Panc1 (cell line): ENCODE data around the gene TCN1. TPM values are rescaled to one million over a fixed set of nuclear protein-coding genes. Genes with fewer than 3 reads are reported as not detected.
A peak's percentile ranks its signal among the peaks of the same experiment; 100 is the strongest.
"Not testable (repeated sequence)": the region's sequence is repeated elsewhere in the genome, so short reads cannot be mapped to it uniquely, and the experiment has no call there.

Source experiments
- ATAC-seq: fragments of 200-7000 bp; cut with Tn5 transposase; 2 replicates; pipeline ENCODE4 v1.9.1; 2020; ENCODE audit warnings: mild to moderate bottlenecking, moderate library complexity
- BruUV-seq: library from RNA; stranded (reverse); fragments of 400-500 nt; replicated peaks from 2 replicates; lab custom pipeline; 2021; lab: Mats Ljungman, UMichigan
- CTCF ChIA-PET: fragments of 300-600 bp; sonication (Branson Sonifier 250); formaldehyde crosslinking; loops from one replicate; lab custom pipeline; 2022; ENCODE audit warnings: antibody characterized with exemption; lab: Charles Lee
- POLR2A ChIA-PET: fragments of 300-600 bp; sonication (Branson Sonifier 250); formaldehyde crosslinking; loops from one replicate; lab custom pipeline; 2022; ENCODE audit warnings: antibody characterized with exemption; lab: Charles Lee
- DNase-seq: peaks from one replicate; pipeline ENCODE4 v3.0.0-alpha.2; 2010; ENCODE audit warnings: low read depth, low spot score
- H3K27ac ChIP-seq: 2 replicates; pipeline ENCODE4 v1.5.1; 2011; ENCODE audit warnings: mild to moderate bottlenecking, low read length, inconsistent platforms
- H3K27me3 ChIP-seq: fragments of 200-500 bp; sonication (Bioruptor generic); 2 replicates; pipeline ENCODE4 v1.6.0; 2014; ENCODE audit warnings: low read length, inconsistent platforms; ENCODE audit not compliant: control insufficient read depth, insufficient read depth
- H3K36me3 ChIP-seq: fragments of 200-500 bp; sonication (Bioruptor generic); 2 replicates; pipeline ENCODE4 v1.5.1; 2014; ENCODE audit warnings: inconsistent platforms, mild to moderate bottlenecking, low read length, moderate library complexity; ENCODE audit not compliant: control insufficient read depth, insufficient read depth
- H3K4me1 ChIP-seq: 2 replicates; pipeline ENCODE4 v1.5.1; 2011; ENCODE audit warnings: inconsistent platforms, mild to moderate bottlenecking, low read length, moderate library complexity; ENCODE audit not compliant: control insufficient read depth, insufficient read depth
- H3K4me3 ChIP-seq, 2 experiments: 2 replicates each; pipeline ENCODE4 v1.5.1; 2011 to 2012; ENCODE audit warnings: low read depth in 2 of 2, low read length in 2 of 2, mild to moderate bottlenecking in 2 of 2, inconsistent platforms in 1 of 2, moderate library complexity in 1 of 2
- H3K9me3 ChIP-seq: fragments of 200-500 bp; sonication (Bioruptor generic); 2 replicates; pipeline ENCODE4 v1.5.1; 2014; ENCODE audit warnings: low read depth, mild to moderate bottlenecking, inconsistent platforms, low read length, moderate library complexity; ENCODE audit not compliant: control insufficient read depth, insufficient read depth
- POLR2AphosphoS5 ChIP-seq: IDR thresholded peaks from 2 replicates; pipeline ENCODE4 v1.6.1; 2012; ENCODE audit warnings: mild to moderate bottlenecking, low read depth, low read length, moderate library complexity
- SIN3A ChIP-seq: IDR thresholded peaks from 2 replicates; pipeline ENCODE4 v1.6.1; 2012; ENCODE audit warnings: low read depth, mild to moderate bottlenecking, low read length, moderate library complexity, borderline replicate concordance; ENCODE audit not compliant: insufficient read depth
- TCF7L2 ChIP-seq: IDR thresholded peaks from 2 replicates; pipeline ENCODE4 v1.6.1; 2011; ENCODE audit warnings: mild to moderate bottlenecking, low read depth, low read length, inconsistent platforms
- in situ Hi-C: cut with HindIII; loops from 2 replicates; pipeline ENCODE4 v1.10.0; 2016; ENCODE audit warnings: low sequenced_read_pairs, low pct_unique_long_range_greater_than_20kb
- intact Hi-C: fragments of 100-400 bp; cut with micrococcal nuclease; formaldehyde crosslinking; loops from one replicate; pipeline ENCODE4 v1.10.0; 2022; ENCODE audit not compliant: unreplicated experiment
- total RNA-seq: library from RNA; stranded (reverse); gene quantifications from one replicate; pipeline ENCODE4 v1.2.1, GENCODE V29; 2021; ENCODE audit not compliant: unreplicated experiment
- TF ChIP-seq, protein P1 (sequence below), 2 experiments: IDR thresholded peaks; 2 replicates each; pipeline ENCODE4 v1.6.1; 2011 to 2012; ENCODE audit warnings: low read depth in 2 of 2, control low read depth in 1 of 2, low read length in 1 of 2, mild to moderate bottlenecking in 1 of 2, moderate library complexity in 1 of 2; ENCODE audit not compliant: insufficient read depth in 1 of 2
- TF ChIP-seq, protein P2 (sequence below): fragments of 450-650 bp; IDR thresholded peaks from 2 replicates; pipeline ENCODE4 v1.5.1; 2017; ENCODE audit warnings: mild to moderate bottlenecking

TCN1 gene
- total RNA-seq, 1 experiment from 2014 or later, result not detected

- no TSS peak for BruUV-seq
- intact Hi-C loops, result no loop called here
- Histone ChIP-seq H3K27me3 (no peaks in the 10 kb centered on the region), H3K9me3 (no peaks in the 10 kb centered on the region), H3K36me3 (no peaks in the 10 kb centered on the region), H3K4me1 (peaks cover 6% of the 10 kb centered on the region; the same call in 1 of the 2 replicates), H3K27ac (no peak overlapping the region), H3K4me3 (no peak overlapping the region)
- in situ Hi-C loops, result no loop called here
- ChIA-PET POLR2A (no interaction called here), CTCF (no interaction called here)
- DNase-seq (no peak), ATAC-seq (peak; percentile 78; the same call in 1 of the 2 replicates)
- TF ChIP-seq, protein P1, sequence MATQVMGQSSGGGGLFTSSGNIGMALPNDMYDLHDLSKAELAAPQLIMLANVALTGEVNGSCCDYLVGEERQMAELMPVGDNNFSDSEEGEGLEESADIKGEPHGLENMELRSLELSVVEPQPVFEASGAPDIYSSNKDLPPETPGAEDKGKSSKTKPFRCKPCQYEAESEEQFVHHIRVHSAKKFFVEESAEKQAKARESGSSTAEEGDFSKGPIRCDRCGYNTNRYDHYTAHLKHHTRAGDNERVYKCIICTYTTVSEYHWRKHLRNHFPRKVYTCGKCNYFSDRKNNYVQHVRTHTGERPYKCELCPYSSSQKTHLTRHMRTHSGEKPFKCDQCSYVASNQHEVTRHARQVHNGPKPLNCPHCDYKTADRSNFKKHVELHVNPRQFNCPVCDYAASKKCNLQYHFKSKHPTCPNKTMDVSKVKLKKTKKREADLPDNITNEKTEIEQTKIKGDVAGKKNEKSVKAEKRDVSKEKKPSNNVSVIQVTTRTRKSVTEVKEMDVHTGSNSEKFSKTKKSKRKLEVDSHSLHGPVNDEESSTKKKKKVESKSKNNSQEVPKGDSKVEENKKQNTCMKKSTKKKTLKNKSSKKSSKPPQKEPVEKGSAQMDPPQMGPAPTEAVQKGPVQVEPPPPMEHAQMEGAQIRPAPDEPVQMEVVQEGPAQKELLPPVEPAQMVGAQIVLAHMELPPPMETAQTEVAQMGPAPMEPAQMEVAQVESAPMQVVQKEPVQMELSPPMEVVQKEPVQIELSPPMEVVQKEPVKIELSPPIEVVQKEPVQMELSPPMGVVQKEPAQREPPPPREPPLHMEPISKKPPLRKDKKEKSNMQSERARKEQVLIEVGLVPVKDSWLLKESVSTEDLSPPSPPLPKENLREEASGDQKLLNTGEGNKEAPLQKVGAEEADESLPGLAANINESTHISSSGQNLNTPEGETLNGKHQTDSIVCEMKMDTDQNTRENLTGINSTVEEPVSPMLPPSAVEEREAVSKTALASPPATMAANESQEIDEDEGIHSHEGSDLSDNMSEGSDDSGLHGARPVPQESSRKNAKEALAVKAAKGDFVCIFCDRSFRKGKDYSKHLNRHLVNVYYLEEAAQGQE (IDR thresholded peaks at IDR 0.05; ENCODE audit: insufficient read depth in 1 of 2, low read depth in 2 of 2, low read length in 1 of 2), result no peak
- TF ChIP-seq SIN3A, result no peak
- TF ChIP-seq TCF7L2, result no peak
- TF ChIP-seq, protein P2, sequence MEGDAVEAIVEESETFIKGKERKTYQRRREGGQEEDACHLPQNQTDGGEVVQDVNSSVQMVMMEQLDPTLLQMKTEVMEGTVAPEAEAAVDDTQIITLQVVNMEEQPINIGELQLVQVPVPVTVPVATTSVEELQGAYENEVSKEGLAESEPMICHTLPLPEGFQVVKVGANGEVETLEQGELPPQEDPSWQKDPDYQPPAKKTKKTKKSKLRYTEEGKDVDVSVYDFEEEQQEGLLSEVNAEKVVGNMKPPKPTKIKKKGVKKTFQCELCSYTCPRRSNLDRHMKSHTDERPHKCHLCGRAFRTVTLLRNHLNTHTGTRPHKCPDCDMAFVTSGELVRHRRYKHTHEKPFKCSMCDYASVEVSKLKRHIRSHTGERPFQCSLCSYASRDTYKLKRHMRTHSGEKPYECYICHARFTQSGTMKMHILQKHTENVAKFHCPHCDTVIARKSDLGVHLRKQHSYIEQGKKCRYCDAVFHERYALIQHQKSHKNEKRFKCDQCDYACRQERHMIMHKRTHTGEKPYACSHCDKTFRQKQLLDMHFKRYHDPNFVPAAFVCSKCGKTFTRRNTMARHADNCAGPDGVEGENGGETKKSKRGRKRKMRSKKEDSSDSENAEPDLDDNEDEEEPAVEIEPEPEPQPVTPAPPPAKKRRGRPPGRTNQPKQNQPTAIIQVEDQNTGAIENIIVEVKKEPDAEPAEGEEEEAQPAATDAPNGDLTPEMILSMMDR, result no peak
- no peak for TF ChIP-seq POLR2AphosphoS5
Measured at GRCh38 chr11:59857439-59858434, 8.6 kb downstream of the TCN1 start.

DNA sequence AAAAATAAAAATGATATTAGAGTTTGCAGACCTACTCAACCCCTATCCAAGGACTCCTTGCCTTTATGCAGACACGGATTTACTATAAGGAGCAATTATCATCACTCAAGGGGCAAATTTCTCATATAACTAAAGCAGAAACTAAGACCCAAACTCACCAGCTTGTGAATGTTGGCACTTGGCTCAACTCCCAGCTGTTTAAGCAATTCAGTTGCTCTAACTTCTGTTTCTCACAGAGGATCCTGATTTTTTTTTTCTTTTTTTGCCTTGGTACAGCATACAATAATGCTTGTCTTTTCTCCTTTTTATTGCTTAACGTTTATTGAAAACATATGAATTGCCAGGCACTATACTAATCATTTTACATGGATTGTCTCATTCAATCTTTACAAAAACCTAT lies 11.4 kb downstream of the TCN1 start:
- peaks cover 6% of the 10 kb centered on the region; the same call in 1 of the 2 replicates for H3K4me1 ChIP-seq
- in situ Hi-C loops, result no loop called here
- no TSS peak for BruUV-seq
- ChIA-PET POLR2A (no interaction called here), CTCF (no interaction called here)
- H3K9me3 ChIP-seq, result no peaks in the 10 kb centered on the region
- intact Hi-C loops, result no loop called here
- ATAC-seq, result no peak
- no peaks in the 10 kb centered on the region for H3K27me3 ChIP-seq
- no peaks in the 10 kb centered on the region for H3K36me3 ChIP-seq
- no peak for DNase-seq
- no peak overlapping the region for H3K4me3 ChIP-seq
- TF ChIP-seq TCF7L2 (no peak), POLR2AphosphoS5 (no peak), SIN3A (no peak)
- TF ChIP-seq, protein P1 (IDR thresholded peaks at IDR 0.05; ENCODE audit: insufficient read depth in 1 of 2, low read depth in 2 of 2, low read length in 1 of 2), result no peak
- TF ChIP-seq, protein P2, result no peak
- H3K27ac ChIP-seq, result no peak overlapping the region

DNA sequence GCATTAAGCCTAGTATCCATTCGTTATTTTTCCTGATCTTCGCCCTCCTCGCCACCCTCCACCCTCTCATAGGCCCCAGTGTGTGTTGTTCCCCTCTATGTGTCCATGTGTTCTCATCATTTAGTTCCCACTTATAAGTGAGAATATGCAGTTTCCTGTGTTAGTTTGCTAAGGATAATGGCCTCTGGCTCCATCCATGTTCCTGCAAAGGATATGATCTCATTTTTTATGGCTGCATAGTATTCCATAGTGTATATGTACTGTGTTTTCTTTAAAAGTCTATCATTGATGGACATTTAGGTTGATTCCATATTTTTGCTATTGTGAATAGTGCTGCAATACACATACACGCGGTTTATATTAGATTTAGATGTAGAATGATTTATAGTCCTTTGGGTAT lies 14.9 kb downstream of the TCN1 start:
- CTCF ChIA-PET, in situ Hi-C loops, H3K27me3 ChIP-seq, ATAC-seq, H3K9me3 ChIP-seq, POLR2A ChIA-PET, BruUV-seq, H3K27ac ChIP-seq, H3K4me3 ChIP-seq, intact Hi-C loops, H3K36me3 ChIP-seq, DNase-seq, H3K4me1 ChIP-seq: not testable (repeated sequence)
